Common myeloid progenitor, CD34-positive (primary cell): ENCODE measurements around the gene RASAL1.

Experiments
- CTCF ChIA-PET: fragments of 350-600 bp; sonication (Branson Sonifier 250); formaldehyde crosslinking; loops from one replicate; lab custom pipeline; 2021; ENCODE audit warnings: antibody characterized with exemption; lab: Charles Lee
- POLR2A ChIA-PET: fragments of 350-600 bp; sonication (Branson Sonifier 250); formaldehyde crosslinking; loops from one replicate; lab custom pipeline; 2021; ENCODE audit warnings: antibody characterized with exemption; lab: Charles Lee
- DNase-seq, 3 donors: peaks; one replicate each; pipeline versions ENCODE4 v3.0.0 to v3.0.0-alpha.2; 2013
- H3K27ac ChIP-seq, 2 experiments: 1 replicate in 1 of 2; 2 replicates in 1 of 2; pipeline ENCODE4 v1.7.0; 2013; ENCODE audit warnings: inconsistent platforms in 2 of 2, low read length in 2 of 2, mild to moderate bottlenecking in 2 of 2, low read depth in 1 of 2, moderate library complexity in 1 of 2; ENCODE audit not compliant: severe bottlenecking in 2 of 2, insufficient read depth in 1 of 2, poor library complexity in 1 of 2
- H3K27me3 ChIP-seq, 5 experiments: replicated peaks in 2 of 5; 1 replicate in 3 of 5; 2 replicates in 2 of 5; pipeline versions ENCODE4 v1.6.1 to v1.7.0; 2013; ENCODE audit warnings: low read length in 4 of 5, mild to moderate bottlenecking in 2 of 5, moderate library complexity in 2 of 5, inconsistent platforms in 1 of 5; ENCODE audit not compliant: insufficient read depth in 5 of 5, control insufficient read depth in 4 of 5
- H3K36me3 ChIP-seq, 4 experiments: 1 replicate in 2 of 4; 2 replicates in 2 of 4; pipeline versions ENCODE4 v1.6.1 to v1.7.0; 2013; ENCODE audit warnings: low read length in 3 of 4, control low read depth in 1 of 4, mild to moderate bottlenecking in 1 of 4; ENCODE audit not compliant: control insufficient read depth in 4 of 4, insufficient read depth in 4 of 4
- H3K4me1 ChIP-seq, 4 experiments: 1 replicate in 3 of 4; 2 replicates in 1 of 4; pipeline versions ENCODE4 v1.6.1 to v1.7.1; 2013; ENCODE audit warnings: low read length in 3 of 4, mild to moderate bottlenecking in 3 of 4, control low read depth in 1 of 4, inconsistent platforms in 1 of 4, moderate library complexity in 1 of 4; ENCODE audit not compliant: control insufficient read depth in 4 of 4, insufficient read depth in 4 of 4; ENCODE audit errors: control extremely low read depth in 1 of 4
- H3K4me3 ChIP-seq, 7 experiments: 1 replicate in 4 of 7; 2 replicates in 3 of 7; pipeline versions ENCODE4 v1.5.1 to v1.7.0; 2013; ENCODE audit warnings: mild to moderate bottlenecking in 7 of 7, low read length in 6 of 7, moderate library complexity in 6 of 7, inconsistent platforms in 2 of 7, low read depth in 2 of 7, control low read depth in 1 of 7; ENCODE audit not compliant: insufficient read depth in 4 of 7, control insufficient read depth in 1 of 7; ENCODE audit errors: extremely low read depth in 1 of 7
- H3K9me3 ChIP-seq, 5 experiments: 1 replicate in 4 of 5; 2 replicates in 1 of 5; pipeline versions ENCODE4 v1.6.1 to v1.7.1; 2013; ENCODE audit warnings: low read length in 4 of 5, mild to moderate bottlenecking in 2 of 5, inconsistent platforms in 1 of 5, low read depth in 1 of 5, moderate library complexity in 1 of 5; ENCODE audit not compliant: control insufficient read depth in 4 of 5, insufficient read depth in 2 of 5; ENCODE audit errors: control extremely low read depth in 1 of 5
- WGBS: methylation state at CpG from one replicate; pipeline ENCODE4 v1.1.5; 2013; ENCODE audit not compliant: insufficient coverage; 5-methylcytosine and 5-hydroxymethylcytosine counted together

Gene RASAL1

DNA sequence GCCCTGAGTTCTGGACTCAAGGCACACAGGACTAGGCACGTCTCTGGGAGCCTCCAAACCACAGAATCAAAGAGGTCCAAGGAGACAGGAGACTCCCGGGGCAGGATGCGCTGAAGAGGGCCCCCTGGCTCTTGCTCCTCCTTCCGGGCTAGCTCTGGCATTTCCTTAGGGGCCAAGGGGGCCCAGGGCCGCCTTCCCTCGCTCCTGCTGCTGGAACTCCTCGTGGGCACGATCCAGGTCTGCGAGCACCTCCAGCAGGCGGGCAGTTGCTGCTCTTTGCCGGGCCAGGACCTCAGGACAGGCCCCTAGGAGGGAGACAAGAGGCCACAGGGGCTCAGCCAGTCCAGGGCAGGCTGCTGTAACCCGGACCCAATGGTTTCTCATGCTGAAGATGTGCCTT is 35.8 kb downstream of the RASAL1 start:
- POLR2A ChIA-PET, result interaction anchor here (1.1 kb wide), 1 partner anchor 52 kb away, joined by 3 read pairs; no protein-coding TSS in a partner anchor
- DNase-seq, result no peak
- 86% methylated on average over 10 of the region's 12 CpGs for WGBS
- H3K4me3 ChIP-seq, result no peak overlapping the region
- peaks cover 1 to 11% (median 5%) of the 10 kb centered on the region in 4 experiments for H3K4me1 ChIP-seq
- H3K36me3 ChIP-seq, result no peaks in the 10 kb centered on the region
- H3K27me3 ChIP-seq, result peaks cover 0 to 8% (median 1%) of the 10 kb centered on the region in 5 experiments
- H3K9me3 ChIP-seq, result no peaks in the 10 kb centered on the region
- CTCF ChIA-PET, result interaction anchor here (1.1 to 7.7 kb wide), 11 partner anchors 11 to 74 kb away, joined by 3 to 76 read pairs (median 6); partner anchors contain the start of gene RASAL1
- no peak overlapping the region for H3K27ac ChIP-seq

DNA sequence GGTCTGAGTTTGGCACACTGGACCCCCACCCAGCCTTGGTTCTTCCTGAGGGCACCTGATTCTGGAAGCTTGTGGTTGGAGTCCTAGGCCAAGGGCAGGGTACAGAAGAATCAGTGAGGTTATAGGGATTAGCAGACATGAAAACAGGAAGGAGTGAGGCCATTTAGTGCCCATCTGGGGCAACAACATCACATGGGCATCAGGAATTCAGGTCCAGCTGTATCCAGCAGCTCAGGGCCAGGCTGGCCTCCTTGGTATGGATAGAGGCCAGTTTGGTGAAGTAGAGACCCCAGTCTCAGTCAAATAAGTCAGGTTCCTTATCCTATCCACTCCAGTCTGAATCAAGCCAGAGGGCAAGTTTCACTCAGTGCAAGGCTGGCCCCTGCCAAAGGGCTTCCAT is 36.2 kb downstream of the RASAL1 start:
- DNase-seq, result no peak
- Histone ChIP-seq H3K36me3 (no peaks in the 10 kb centered on the region), H3K27ac (no peak overlapping the region), H3K4me1 (peaks cover 1 to 11% (median 5%) of the 10 kb centered on the region in 4 experiments), H3K27me3 (peaks cover 0 to 8% (median 1%) of the 10 kb centered on the region in 5 experiments), H3K9me3 (no peaks in the 10 kb centered on the region), H3K4me3 (no peak overlapping the region)
- ChIA-PET POLR2A (interaction anchor here (1.1 kb wide), 1 partner anchor 51 kb away, joined by 3 read pairs; no protein-coding TSS in a partner anchor), CTCF (interaction anchor here (0.7 to 7.7 kb wide), 18 partner anchors 8 to 111 kb away, joined by 3 to 76 read pairs (median 6); partner anchors contain the start of gene RASAL1)

DNA sequence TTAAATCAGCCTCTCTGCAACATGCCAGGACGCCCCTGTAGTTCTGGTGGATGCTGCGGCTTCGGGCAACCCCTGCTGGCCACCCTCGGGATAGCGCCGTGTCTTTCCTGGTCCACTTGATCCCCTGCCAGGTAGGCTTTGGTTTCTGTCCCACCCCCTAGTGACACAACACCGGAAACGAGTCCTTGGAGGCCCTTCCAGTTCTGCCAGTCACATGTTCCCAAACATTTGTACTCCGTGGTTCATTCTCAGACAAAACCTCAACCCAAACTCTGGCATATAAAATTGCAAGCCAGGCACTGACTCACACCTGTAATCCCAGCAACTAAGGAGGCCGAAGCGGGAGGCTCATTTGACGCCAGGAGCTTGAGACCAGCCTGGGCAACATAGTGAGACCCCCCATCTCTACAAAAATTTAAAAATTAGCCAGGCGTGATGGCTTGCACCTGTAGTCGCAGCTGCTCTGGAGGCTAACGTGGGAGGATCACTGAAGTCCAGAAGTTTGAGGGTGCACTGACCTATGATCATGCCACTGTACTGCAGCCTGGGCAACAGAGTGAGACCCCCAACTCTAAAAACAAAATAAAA is 37.0 kb downstream of the RASAL1 start:
- Histone ChIP-seq H3K27ac (no peak overlapping the region), H3K36me3 (no peaks in the 10 kb centered on the region), H3K27me3 (peaks cover 0 to 1% (median 0%) of the 10 kb centered on the region in 5 experiments), H3K4me3 (no peak overlapping the region), H3K9me3 (no peaks in the 10 kb centered on the region), H3K4me1 (peaks cover 0 to 6% (median under 1%) of the 10 kb centered on the region in 4 experiments)
- WGBS, result 28% methylated on average over 15 of the region's 15 CpGs
- peak; percentile 72 to 79 (median 79) for DNase-seq
- POLR2A ChIA-PET, result interaction anchor here (1.1 kb wide), 1 partner anchor 50 kb away, joined by 3 read pairs; no protein-coding TSS in a partner anchor
- CTCF ChIA-PET, result interaction anchor here (0.6 to 7.7 kb wide), 26 partner anchors 9 to 243 kb away, joined by 3 to 76 read pairs (median 5); partner anchors contain the start of genes CFAP73 and RASAL1

DNA sequence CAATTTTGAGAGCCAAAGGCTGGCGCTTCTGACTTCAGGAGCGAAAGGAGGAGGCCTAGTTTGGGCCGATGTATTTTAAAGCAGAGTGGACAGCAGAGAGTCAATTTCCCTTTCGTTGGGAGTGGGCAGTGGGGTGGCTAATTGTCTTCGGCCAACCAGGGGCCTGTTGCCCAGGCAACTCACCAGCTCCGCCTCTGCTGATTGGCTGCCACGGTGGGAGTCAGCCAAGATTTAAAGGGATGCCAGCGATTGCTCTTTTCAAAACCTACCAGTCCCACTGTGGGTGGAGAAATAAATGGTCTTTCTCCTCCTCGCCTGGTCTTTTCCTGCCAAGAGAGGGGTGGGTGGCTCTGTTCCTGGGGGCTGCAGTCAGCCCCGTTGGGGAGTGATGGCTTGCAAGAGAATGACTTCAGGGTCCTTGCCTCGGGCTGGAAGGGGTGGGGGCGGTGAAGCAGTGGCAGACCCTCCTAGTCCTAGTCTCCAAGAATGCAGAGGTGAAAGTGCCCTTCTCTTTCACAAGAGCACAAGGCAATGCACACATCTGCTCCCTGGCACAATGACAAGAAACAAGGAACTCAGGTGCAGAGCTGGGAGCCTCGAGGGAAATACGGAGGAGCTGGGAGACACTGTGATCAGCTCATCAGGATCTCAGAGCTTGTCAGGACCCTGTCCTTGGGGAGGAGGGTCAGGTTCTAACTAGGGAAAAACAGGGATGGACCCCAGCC is 37.7 kb downstream of the RASAL1 start:
- DNase-seq, result no peak
- no peaks in the 10 kb centered on the region for H3K9me3 ChIP-seq
- no peaks in the 10 kb centered on the region for H3K36me3 ChIP-seq
- H3K27me3 ChIP-seq, result no peaks in the 10 kb centered on the region
- H3K4me3 ChIP-seq, result no peak overlapping the region
- H3K27ac ChIP-seq, result no peak overlapping the region
- ChIA-PET CTCF (interaction anchor here (0.6 to 7.7 kb wide), 22 partner anchors 8 to 242 kb away, joined by 3 to 76 read pairs (median 6); partner anchors contain the start of genes CFAP73 and RASAL1), POLR2A (no interaction called here)
- peaks cover 0 to 9% (median 2%) of the 10 kb centered on the region in 4 experiments for H3K4me1 ChIP-seq
- WGBS, result 65% methylated on average over 7 of the region's 14 CpGs

DNA sequence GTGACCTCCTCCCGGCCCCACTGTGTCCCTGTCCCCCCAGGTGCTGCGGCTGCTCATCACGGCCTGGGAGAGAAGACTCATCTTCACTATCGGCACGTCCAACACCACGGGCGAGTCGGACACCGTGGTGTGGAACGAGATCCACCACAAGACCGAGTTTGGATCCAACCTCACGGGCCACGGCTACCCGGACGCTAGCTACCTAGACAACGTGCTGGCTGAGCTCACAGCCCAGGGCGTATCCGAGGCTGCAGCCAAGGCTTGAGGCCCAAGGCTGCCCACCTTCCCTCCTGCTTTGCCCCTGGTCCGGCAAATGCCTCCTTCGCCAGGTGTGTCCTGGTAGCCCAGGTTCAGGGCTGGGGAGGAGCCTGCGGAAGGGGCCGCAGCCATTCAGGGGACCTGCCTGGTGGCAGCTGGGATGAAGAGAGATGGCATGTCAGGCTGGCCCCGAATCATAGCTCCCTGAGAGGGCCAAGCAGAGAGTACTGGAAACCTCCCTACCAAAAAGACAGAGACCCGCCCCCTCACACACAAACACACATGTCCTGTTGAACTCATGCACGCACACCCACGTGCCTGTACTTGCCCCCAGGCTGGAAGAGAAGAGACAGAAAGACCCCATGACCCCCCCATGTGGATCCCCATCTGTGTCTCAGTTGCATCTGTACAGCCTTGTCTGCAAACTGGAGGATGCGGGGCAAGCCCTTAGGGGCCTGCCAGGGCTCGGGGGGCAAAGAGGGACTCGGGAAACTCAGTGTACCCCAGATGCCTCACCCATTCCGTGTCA is 38.7 kb downstream of the RASAL1 start:
- Histone ChIP-seq H3K4me3 (no peak overlapping the region), H3K9me3 (no peaks in the 10 kb centered on the region), H3K27ac (no peak overlapping the region), H3K36me3 (no peaks in the 10 kb centered on the region), H3K4me1 (peaks cover 0 to 12% (median 3%) of the 10 kb centered on the region in 4 experiments), H3K27me3 (peaks cover 0 to 2% (median 0%) of the 10 kb centered on the region in 5 experiments)
- CTCF ChIA-PET, result interaction anchor here (0.6 to 7.7 kb wide), 13 partner anchors 10 to 92 kb away, joined by 3 to 76 read pairs (median 3); no protein-coding TSS in a partner anchor
- no peak for DNase-seq
- POLR2A ChIA-PET, result no interaction called here
- 92% methylated on average over 24 of the region's 30 CpGs for WGBS

DNA sequence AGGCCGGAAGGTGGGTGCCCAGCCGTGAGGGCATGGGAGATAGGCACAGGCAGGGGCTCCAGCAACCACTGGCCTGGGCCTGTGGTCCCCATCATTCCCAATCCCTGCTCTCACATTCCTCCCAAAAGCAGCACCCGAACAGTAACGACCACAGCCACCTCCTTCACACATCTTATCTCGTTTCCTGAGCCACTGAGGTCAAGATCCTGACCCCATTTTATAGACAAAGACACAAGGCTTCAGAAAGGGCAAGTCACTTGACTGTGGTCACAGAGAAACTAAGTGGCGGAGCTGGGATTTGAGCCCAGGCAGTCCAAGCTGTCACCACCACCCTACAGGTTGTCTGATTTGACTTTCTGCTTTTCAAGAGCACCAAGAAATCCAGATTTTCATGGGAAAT is 40.2 kb downstream of the RASAL1 start:
- no peak overlapping the region for H3K27ac ChIP-seq
- no peaks in the 10 kb centered on the region for H3K36me3 ChIP-seq
- peaks cover 0 to 13% (median 3%) of the 10 kb centered on the region in 4 experiments for H3K4me1 ChIP-seq
- H3K9me3 ChIP-seq, result no peaks in the 10 kb centered on the region
- CTCF ChIA-PET, result interaction anchor here (1.4 to 7.7 kb wide), 5 partner anchors 11 to 89 kb away, joined by 3 to 76 read pairs (median 7); no protein-coding TSS in a partner anchor
- no peak for DNase-seq
- POLR2A ChIA-PET, result no interaction called here
- no peak overlapping the region for H3K4me3 ChIP-seq
- WGBS, result 45% methylated on average over 5 of the region's 6 CpGs
- H3K27me3 ChIP-seq, result peaks cover 0 to 9% (median 0%) of the 10 kb centered on the region in 5 experiments
